HepG2 (cell line): ENCODE measurements around the gene HS3ST3A1.

Experiments
- DNMT1 ChIP-seq: sonication (generic); formaldehyde crosslinking; IDR thresholded peaks from 2 replicates; pipeline ENCODE4 v1.5.1; 2020; ENCODE audit warnings: mild to moderate bottlenecking, missing genetic modification reagents
- FOXA1 ChIP-seq, 2 experiments: fragments of 450-650 bp in 1 of 2; sonication (generic) in 1 of 2; formaldehyde crosslinking in 1 of 2; IDR thresholded peaks; 2 replicates each; pipeline versions ENCODE4 v1.4.0 to v1.6.1; 2016 to 2020; ENCODE audit warnings: missing genetic modification reagents in 1 of 2
- HDAC1 ChIP-seq: sonication (generic); formaldehyde crosslinking; IDR thresholded peaks from 2 replicates; pipeline ENCODE4 v1.5.1; 2020; ENCODE audit warnings: mild to moderate bottlenecking, missing genetic modification reagents
- MEIS2 ChIP-seq: sonication (generic); formaldehyde crosslinking; IDR thresholded peaks from 2 replicates; pipeline ENCODE4 v1.9.0; 2021; ENCODE audit warnings: mild to moderate bottlenecking, missing genetic modification reagents
- RXRA ChIP-seq: sonication (generic); formaldehyde crosslinking; IDR thresholded peaks from 2 replicates; pipeline ENCODE4 v1.5.1; 2020; ENCODE audit warnings: missing genetic modification reagents
- ZNF564 ChIP-seq: sonication (generic); formaldehyde crosslinking; IDR thresholded peaks from 2 replicates; pipeline ENCODE4 v1.8.1; 2023; ENCODE audit warnings: mild to moderate bottlenecking, missing genetic modification reagents
- TF ChIP-seq, protein P1 (sequence below): sonication (generic); formaldehyde crosslinking; IDR thresholded peaks from 2 replicates; pipeline ENCODE4 v1.4.0; 2020; ENCODE audit warnings: missing genetic modification reagents, mild to moderate bottlenecking, borderline replicate concordance
- TF ChIP-seq, protein P2 (sequence below): sonication (generic); formaldehyde crosslinking; IDR thresholded peaks from 2 replicates; pipeline ENCODE4 v1.5.0; 2020; ENCODE audit warnings: mild to moderate bottlenecking, missing genetic modification reagents, moderate library complexity
- TF ChIP-seq, protein P3 (sequence below): sonication (generic); formaldehyde crosslinking; conservative IDR thresholded peaks from 2 replicates; pipeline ENCODE4 v1.4.0; 2020; ENCODE audit warnings: missing genetic modification reagents
- TF ChIP-seq, protein P4 (sequence below): sonication (generic); formaldehyde crosslinking; IDR thresholded peaks from 2 replicates; pipeline ENCODE4 v1.4.0; 2020; ENCODE audit warnings: mild to moderate bottlenecking, missing genetic modification reagents
- TF ChIP-seq, protein P5 (sequence below): IDR thresholded peaks from 2 replicates; pipeline ENCODE4 v1.6.1; 2012; ENCODE audit warnings: inconsistent platforms

DNA sequence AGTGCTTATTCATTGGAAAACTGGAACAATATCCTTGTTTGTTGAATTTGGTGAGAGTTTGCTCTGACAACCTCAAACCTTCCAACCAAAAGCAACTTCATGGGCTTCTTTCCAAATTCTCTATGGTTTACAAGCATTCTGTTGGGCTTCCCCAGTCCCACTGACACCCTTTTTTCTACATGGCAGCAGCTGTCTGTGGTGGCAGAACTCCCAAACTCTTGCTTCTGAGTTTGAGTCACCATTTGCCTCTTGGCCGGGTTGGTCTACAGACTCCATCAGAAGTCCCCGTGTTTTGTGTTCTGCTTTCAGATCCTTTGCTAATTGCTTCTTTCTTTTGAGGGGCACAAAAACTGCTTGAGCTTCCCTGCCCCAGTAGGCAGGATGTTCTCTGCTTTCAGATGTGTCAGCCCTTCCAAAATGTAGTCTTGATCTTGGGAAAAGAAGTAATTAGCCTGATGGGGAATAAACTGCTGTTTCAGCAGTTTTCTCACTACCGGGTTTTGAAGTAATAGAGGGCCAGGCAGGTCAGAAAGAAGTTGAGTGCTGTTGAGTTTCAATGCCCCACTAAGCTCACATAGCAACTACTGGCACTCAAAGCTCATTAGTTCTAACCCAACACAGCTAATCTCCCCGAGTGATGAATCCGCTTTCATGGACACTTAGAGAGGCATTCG, 80.7 kb downstream of the HS3ST3A1 start:
- TF ChIP-seq, protein P1, sequence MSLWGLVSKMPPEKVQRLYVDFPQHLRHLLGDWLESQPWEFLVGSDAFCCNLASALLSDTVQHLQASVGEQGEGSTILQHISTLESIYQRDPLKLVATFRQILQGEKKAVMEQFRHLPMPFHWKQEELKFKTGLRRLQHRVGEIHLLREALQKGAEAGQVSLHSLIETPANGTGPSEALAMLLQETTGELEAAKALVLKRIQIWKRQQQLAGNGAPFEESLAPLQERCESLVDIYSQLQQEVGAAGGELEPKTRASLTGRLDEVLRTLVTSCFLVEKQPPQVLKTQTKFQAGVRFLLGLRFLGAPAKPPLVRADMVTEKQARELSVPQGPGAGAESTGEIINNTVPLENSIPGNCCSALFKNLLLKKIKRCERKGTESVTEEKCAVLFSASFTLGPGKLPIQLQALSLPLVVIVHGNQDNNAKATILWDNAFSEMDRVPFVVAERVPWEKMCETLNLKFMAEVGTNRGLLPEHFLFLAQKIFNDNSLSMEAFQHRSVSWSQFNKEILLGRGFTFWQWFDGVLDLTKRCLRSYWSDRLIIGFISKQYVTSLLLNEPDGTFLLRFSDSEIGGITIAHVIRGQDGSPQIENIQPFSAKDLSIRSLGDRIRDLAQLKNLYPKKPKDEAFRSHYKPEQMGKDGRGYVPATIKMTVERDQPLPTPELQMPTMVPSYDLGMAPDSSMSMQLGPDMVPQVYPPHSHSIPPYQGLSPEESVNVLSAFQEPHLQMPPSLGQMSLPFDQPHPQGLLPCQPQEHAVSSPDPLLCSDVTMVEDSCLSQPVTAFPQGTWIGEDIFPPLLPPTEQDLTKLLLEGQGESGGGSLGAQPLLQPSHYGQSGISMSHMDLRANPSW (CRISPR knock-in tag): no peak
- TF ChIP-seq, protein P2, sequence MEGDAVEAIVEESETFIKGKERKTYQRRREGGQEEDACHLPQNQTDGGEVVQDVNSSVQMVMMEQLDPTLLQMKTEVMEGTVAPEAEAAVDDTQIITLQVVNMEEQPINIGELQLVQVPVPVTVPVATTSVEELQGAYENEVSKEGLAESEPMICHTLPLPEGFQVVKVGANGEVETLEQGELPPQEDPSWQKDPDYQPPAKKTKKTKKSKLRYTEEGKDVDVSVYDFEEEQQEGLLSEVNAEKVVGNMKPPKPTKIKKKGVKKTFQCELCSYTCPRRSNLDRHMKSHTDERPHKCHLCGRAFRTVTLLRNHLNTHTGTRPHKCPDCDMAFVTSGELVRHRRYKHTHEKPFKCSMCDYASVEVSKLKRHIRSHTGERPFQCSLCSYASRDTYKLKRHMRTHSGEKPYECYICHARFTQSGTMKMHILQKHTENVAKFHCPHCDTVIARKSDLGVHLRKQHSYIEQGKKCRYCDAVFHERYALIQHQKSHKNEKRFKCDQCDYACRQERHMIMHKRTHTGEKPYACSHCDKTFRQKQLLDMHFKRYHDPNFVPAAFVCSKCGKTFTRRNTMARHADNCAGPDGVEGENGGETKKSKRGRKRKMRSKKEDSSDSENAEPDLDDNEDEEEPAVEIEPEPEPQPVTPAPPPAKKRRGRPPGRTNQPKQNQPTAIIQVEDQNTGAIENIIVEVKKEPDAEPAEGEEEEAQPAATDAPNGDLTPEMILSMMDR (CRISPR knock-in tag): no peak
- TF ChIP-seq, protein P3, sequence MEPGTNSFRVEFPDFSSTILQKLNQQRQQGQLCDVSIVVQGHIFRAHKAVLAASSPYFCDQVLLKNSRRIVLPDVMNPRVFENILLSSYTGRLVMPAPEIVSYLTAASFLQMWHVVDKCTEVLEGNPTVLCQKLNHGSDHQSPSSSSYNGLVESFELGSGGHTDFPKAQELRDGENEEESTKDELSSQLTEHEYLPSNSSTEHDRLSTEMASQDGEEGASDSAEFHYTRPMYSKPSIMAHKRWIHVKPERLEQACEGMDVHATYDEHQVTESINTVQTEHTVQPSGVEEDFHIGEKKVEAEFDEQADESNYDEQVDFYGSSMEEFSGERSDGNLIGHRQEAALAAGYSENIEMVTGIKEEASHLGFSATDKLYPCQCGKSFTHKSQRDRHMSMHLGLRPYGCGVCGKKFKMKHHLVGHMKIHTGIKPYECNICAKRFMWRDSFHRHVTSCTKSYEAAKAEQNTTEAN (CRISPR knock-in tag): no peak
- TF ChIP-seq FOXA1 (IDR thresholded peaks at IDR 0.05) (no peak), FOXA1 (CRISPR knock-in tag; IDR thresholded peaks at IDR 0.05) (no peak), RXRA (CRISPR knock-in tag) (no peak), ZNF564 (CRISPR knock-in tag) (no peak), DNMT1 (CRISPR knock-in tag) (no peak), HDAC1 (CRISPR knock-in tag) (no peak), MEIS2 (CRISPR knock-in tag) (no peak)
- TF ChIP-seq, protein P4, sequence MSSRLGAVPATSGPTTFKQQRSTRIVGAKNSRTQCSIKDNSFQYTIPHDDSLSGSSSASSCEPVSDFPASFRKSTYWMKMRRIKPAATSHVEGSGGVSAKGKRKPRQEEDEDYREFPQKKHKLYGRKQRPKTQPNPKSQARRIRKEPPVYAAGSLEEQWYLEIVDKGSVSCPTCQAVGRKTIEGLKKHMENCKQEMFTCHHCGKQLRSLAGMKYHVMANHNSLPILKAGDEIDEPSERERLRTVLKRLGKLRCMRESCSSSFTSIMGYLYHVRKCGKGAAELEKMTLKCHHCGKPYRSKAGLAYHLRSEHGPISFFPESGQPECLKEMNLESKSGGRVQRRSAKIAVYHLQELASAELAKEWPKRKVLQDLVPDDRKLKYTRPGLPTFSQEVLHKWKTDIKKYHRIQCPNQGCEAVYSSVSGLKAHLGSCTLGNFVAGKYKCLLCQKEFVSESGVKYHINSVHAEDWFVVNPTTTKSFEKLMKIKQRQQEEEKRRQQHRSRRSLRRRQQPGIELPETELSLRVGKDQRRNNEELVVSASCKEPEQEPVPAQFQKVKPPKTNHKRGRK (CRISPR knock-in tag): no peak
- TF ChIP-seq, protein P5, sequence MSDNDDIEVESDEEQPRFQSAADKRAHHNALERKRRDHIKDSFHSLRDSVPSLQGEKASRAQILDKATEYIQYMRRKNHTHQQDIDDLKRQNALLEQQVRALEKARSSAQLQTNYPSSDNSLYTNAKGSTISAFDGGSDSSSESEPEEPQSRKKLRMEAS: no peak
